Fibroblast of pulmonary artery (primary cell): Measurements from ENCODE around the gene ZDHHC22.

ENCODE experiments used
- DNase-seq: peaks from one replicate; pipeline ENCODE4 v3.0.0-alpha.2; 2010; ENCODE audit warnings: low read depth
- H3K4me3 ChIP-seq: replicated peaks from 2 replicates; pipeline ENCODE4 v1.5.1; 2011; ENCODE audit warnings: low read depth, mild to moderate bottlenecking, control low read depth, low read length, moderate library complexity
- TF ChIP-seq, protein P1 (sequence below): IDR thresholded peaks from 2 replicates; pipeline ENCODE4 v1.5.1; 2011; ENCODE audit warnings: mild to moderate bottlenecking, control low read depth, low read length, inconsistent platforms; ENCODE audit errors: missing control alignments

ZDHHC22 gene

DNA sequence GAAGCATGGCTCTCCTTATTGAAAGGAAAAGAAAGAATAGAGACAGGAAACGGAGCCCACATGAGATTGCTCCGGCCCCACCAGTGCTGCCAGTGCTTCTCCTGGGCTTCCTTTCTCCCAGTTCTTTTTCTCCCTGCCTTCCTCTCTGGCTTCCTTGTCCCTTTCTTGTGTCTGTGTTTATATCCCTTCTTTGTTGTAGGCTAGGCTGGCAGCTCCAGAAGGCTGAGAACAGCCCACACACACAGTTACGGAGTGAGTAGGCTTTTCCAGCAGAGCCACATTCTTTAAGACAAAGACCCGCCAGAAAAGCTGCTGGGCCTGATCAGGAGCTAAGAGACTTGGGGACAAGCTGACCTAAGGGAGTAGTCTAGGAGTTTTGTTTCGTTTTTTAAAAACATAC, 30.6 kb downstream of the ZDHHC22 start:
- TF ChIP-seq, protein P1, sequence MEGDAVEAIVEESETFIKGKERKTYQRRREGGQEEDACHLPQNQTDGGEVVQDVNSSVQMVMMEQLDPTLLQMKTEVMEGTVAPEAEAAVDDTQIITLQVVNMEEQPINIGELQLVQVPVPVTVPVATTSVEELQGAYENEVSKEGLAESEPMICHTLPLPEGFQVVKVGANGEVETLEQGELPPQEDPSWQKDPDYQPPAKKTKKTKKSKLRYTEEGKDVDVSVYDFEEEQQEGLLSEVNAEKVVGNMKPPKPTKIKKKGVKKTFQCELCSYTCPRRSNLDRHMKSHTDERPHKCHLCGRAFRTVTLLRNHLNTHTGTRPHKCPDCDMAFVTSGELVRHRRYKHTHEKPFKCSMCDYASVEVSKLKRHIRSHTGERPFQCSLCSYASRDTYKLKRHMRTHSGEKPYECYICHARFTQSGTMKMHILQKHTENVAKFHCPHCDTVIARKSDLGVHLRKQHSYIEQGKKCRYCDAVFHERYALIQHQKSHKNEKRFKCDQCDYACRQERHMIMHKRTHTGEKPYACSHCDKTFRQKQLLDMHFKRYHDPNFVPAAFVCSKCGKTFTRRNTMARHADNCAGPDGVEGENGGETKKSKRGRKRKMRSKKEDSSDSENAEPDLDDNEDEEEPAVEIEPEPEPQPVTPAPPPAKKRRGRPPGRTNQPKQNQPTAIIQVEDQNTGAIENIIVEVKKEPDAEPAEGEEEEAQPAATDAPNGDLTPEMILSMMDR = no peak
- DNase-seq = peak; percentile 46
- H3K4me3 ChIP-seq = no peak overlapping the region

DNA sequence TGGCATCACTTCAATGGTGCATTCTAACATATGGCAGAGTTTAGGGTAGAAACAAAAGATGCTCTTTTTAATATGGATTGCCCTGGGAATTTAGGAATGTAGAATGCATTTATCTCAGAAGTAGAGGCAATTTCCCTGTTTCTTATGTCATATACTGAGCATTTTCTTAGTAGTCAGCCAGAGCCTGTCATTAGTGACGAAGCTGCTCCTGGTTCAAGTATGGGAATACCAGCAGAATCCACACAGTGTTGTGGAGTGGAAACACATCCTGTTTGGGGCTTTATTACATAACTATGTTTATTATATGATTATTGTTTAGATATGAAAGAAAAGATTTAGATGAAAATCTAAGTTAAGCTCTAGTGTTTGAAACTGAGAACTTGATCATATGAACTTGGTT, 31.3 kb downstream of the ZDHHC22 start:
- no peak for DNase-seq
- TF ChIP-seq, protein P1 = no peak
- no peak overlapping the region for H3K4me3 ChIP-seq

DNA sequence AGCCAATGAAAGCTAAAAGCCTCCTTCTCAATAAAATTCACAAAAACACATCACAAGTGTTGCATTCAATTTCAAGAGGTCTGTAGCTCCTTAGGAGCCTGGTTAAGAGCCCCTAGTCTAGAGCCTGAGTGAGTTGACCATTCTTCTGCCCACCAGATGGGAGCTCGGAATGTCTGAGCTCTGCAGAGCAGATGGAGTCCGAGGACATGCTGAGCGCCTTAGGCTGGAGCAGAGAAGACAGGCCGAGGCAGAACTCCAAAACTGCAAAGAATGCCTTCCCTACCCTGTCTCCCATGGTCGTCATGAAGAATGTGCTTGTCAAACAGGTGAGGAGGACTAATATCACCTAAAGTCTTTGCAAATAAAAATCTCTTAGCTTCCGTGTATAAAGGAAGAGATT, 31.9 kb downstream of the ZDHHC22 start:
- TF ChIP-seq, protein P1 = no peak
- no peak overlapping the region for H3K4me3 ChIP-seq
- no peak for DNase-seq

DNA sequence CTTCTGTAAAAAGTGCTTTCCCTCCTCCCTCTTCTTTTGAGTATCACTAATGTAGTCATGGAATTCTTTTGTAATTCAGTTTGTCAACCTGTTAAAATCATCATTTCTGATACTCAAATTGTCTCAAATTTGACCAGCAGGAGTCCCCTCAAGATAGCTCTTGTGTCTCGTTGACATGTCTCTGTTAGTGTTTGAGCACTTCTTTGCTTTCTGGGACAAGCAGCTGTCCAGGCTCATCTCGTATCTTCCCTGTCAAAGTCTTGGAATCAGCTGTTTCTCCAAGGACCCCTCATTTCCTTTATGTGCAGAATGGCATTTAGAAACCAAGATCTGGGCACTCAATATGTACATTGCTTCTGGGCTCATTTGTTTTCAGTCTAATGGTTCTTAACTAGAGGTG, 32.8 kb downstream of the ZDHHC22 start:
- H3K4me3 ChIP-seq = no peak overlapping the region
- no peak for DNase-seq
- TF ChIP-seq, protein P1 = no peak

DNA sequence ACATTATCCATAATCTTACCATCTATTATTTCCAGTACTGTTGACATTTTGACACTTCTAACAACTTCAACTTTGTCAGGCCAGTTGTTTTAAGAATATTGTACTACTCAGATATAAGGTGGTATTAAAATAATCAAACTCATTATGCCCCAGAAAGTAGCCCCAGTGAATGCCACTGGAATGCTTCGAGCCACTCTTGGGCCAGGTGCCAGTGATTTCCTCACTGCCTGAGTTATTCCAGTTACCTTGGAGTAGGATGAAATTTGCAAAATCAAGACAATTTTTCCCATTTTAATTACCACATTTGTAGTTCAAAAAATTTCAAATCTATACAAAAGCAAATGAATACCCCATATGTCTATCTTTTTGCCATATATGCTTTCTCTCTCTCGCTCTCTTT, 34.4 kb downstream of the ZDHHC22 start:
- TF ChIP-seq, protein P1 = no peak
- H3K4me3 ChIP-seq = no peak overlapping the region
- no peak for DNase-seq

DNA sequence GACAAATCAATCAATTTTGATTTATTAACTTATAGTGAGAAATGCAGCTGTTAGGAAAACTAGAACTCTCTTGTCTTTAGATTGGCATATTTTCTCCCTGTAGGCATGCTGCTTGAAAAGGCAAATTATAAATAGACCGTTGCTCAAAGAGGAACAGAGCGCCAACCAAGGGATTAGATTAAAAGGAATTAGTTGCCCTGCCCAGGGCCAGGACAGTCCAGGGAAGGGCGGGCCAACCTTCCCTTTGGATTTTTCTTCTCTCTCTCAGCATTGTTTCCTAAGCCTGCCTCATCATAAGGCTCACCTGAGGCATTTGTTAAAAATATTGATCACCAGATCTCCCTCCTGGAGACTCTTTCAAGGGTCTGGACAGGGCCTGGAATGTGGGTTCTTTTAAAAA, 34.9 kb downstream of the ZDHHC22 start:
- no peak overlapping the region for H3K4me3 ChIP-seq
- DNase-seq = no peak
- TF ChIP-seq, protein P1 = no peak

DNA sequence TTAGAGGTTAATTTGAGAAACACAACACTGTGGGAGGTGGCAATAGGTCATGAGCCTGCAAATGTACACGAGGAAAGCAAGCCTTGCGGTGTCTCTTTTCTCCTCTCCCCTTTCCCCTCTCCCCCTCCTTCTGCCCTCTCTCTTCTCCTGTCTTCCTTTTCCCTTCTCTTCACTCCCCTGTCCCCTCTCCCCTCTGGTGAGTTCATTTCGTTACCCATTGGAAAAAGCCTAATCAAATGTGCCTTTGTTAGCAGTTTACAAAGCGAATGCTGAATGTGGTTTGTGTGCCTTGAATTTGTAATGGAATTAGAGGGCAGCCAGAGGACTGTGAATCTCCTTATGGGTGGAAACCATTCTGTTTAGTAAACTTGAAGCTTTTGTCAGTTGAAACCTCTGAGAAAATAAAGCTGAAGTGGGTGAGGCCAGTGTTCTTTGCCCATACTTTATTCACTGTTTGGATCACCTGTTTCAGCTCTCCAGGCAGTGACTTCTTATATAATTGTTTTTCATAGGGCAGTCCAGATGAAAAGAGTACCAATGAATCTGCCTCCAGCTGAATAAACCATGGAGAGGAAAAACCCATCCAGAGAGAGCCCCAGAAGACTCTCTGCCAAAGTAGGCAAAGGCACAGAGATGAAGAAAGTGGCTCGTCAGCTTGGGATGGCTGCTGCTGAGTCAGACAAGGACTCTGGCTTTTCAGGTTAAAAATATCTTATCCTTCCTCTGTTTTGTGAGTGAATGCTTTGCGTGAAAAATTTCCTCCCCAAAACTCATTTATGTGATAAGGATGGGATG, 36.2 kb downstream of the ZDHHC22 start:
- TF ChIP-seq, protein P1 = no peak
- no peak overlapping the region for H3K4me3 ChIP-seq
- no peak for DNase-seq
